Left lobe of liver (tissue), 2 donors: ENCODE data around the gene MPST. TPM values are rescaled to one million over a fixed set of nuclear protein-coding genes. Genes with fewer than 3 reads are reported as not detected.

Experiments used
- ATAC-seq: fragments of 200-7000 bp; cut with Tn5 transposase; one replicate; pipeline ENCODE4 v1.9.1; 2020; ENCODE audit warnings: mild to moderate bottlenecking, moderate library complexity
- DNase-seq: peaks from one replicate; pipeline ENCODE4 v3.0.0-alpha.2; 2020; ENCODE audit warnings: low spot score
- total RNA-seq: library from RNA; stranded (reverse); gene quantifications from one replicate; pipeline ENCODE4 v1.2.1, GENCODE V29; 2021
- donor health status: DM: no; HTN: no; CAD: no; lungs with moderate emphysema.
- donor health status: DM: no; HTN: yes; CAD: no.

MPST gene
- total RNA-seq, 1 donor from 2014 or later: 247 TPM

DNA sequence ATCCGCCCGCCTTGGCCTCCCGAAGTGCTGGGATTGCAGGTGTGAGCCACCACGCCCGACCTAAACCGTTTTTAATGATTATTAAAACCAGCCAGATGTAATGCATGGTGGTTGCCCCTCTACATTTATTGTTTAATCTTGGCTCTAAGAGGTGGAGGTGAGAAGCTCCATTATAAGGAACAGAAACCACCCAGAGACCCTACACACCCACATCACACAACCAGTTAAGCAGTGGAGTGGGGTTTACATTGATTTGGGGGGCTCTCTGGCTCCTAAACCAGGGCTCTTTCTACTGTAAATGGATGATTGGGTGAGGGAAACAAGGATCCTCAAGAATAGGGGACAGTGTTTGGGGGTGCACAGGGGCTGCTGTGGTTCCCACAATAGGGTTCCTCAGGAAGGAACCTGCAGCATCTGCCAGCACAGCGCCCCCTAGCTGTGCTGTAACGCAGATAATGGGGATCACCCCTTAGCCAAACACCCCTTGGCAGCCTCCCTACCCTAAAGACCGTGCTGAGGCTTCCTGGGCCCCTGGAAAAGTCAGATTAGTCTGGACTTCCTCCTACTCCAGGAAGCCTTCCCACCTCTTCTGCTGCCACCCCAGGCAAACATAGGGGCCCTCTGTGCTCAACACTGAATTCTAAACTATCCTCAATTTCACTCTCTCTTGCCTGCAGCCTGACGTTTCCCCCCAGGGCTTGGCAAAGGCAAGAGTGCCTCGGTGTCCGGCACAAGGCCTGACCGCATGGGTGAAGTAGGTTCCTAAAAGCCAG lies 2.4 kb downstream of the MPST start:
- no peak for ATAC-seq
- DNase-seq: no peak

DNA sequence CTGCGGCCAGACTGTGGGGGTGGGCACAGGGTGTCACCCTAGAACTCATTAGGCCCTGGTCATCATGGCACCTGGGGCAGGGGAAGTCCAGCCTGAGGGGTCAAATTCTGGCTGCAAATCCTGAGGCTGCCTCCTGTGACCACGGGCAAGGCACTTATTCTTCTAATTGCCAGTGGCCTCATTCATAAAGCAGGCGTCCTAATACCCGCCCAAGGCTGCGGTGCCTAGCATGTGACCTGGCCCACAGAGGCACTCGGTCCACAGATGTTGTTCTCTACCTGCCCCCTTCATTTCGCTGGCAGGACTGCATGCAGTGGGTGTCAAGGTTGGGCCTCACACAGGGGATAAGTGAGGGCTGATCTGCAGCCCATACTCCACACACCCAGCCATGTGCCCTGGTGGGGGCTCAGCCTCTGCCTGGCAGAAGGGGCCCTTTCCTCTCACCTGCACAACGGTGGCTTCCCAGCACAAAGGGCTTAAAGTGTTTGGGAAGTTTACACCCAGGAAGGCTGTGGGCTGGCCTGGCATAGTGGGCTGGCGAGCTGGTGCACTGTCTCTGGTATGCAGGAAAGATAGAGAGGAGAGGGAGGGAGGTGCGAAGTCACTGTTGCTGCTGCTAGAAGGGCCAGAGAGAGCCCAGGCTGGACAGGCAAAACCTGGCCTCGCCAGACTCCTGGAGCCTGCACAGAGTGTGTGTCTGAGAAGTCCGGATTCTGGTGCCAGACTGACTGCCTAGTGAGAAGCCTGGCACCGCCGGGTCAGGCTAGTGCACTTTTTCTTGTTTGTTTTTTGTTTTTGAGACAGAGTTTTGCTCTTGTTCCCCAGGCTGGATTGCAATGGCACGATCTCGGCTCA lies 3.2 kb downstream of the MPST start:
- DNase-seq (peak; percentile 77), ATAC-seq (peak; percentile 38)

DNA sequence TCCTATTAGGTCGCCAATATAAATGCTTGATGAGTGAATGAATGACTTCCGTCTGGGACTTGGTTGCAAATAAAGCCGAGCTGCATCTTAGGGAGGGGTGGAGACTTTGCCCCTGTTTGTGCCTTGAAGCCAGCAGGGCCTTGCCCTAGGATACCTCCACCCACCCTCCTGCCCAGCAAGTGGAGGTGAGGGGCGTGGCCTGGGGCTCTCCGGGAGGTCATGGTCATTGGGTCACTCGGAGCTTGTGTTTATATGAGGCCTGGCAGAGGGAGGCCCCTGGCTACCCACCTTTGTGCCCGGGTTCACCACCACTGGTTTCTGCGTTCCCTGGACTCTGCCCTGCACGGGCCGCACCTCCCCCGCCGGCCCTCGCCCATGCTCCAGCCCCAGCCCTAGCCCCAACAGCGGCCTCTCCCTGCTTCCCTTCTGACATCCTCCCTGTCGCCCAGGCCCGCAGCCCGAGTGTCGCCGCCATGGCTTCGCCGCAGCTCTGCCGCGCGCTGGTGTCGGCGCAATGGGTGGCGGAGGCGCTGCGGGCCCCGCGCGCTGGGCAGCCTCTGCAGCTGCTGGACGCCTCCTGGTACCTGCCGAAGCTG lies 4.3 kb downstream of the MPST start:
- peak; percentile 68 for ATAC-seq
- peak; percentile 97 for DNase-seq

DNA sequence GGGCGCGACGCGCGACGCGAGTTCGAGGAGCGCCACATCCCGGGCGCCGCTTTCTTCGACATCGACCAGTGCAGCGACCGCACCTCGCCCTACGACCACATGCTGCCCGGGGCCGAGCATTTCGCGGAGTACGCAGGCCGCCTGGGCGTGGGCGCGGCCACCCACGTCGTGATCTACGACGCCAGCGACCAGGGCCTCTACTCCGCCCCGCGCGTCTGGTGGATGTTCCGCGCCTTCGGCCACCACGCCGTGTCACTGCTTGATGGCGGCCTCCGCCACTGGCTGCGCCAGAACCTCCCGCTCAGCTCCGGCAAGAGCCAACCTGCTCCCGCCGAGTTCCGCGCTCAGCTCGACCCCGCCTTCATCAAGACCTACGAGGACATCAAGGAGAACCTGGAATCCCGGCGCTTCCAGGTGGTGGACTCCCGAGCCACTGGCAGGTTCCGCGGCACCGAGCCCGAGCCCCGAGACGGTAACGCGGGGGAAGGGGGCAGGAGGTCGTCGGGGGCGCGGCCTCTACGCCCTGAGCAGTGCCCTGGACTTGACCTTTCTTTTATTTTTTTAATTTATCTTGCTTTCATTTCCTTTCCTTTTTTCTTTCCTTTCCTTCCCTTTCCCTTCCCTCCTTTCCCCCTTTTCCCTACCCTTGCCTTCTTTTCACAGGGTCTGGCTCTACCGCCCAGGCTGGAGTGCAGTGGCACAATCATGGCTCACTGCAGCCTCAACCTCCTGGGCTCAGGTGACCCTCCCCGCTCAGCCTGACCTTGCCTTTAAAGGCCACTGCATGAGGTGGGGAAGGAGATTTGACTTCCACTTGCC lies 5.0 kb downstream of the MPST start:
- DNase-seq: peak; percentile 76
- ATAC-seq: peak; percentile 36

GRCh38 chr22:37025500-37026070 lies 6.0 kb downstream of the MPST start:
- no peak for ATAC-seq
- DNase-seq: no peak

GRCh38 chr22:37026325-37026724 lies 6.8 kb downstream of the MPST start:
- ATAC-seq (no peak), DNase-seq (no peak)

DNA sequence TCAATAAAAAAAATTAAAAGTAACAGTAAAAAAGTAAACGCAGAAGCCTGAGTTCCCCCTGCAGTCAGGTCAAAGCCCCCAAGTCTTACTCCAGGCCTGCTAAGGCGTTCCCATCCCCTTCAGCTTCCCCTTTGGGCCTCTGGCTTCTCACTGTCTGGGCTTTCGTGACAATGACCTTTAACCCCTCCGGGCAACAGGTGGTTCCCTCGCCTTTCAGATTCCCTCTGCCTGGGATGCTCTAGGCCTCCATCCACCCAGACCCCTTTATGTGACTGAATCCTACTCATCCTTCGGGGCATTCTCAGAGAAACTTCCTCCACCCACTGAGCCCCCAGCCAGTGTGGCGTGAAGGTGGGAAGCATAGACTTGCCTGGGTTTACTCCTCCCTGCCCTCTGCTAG lies 8.0 kb downstream of the MPST start:
- no peak for ATAC-seq
- no peak for DNase-seq

DNA sequence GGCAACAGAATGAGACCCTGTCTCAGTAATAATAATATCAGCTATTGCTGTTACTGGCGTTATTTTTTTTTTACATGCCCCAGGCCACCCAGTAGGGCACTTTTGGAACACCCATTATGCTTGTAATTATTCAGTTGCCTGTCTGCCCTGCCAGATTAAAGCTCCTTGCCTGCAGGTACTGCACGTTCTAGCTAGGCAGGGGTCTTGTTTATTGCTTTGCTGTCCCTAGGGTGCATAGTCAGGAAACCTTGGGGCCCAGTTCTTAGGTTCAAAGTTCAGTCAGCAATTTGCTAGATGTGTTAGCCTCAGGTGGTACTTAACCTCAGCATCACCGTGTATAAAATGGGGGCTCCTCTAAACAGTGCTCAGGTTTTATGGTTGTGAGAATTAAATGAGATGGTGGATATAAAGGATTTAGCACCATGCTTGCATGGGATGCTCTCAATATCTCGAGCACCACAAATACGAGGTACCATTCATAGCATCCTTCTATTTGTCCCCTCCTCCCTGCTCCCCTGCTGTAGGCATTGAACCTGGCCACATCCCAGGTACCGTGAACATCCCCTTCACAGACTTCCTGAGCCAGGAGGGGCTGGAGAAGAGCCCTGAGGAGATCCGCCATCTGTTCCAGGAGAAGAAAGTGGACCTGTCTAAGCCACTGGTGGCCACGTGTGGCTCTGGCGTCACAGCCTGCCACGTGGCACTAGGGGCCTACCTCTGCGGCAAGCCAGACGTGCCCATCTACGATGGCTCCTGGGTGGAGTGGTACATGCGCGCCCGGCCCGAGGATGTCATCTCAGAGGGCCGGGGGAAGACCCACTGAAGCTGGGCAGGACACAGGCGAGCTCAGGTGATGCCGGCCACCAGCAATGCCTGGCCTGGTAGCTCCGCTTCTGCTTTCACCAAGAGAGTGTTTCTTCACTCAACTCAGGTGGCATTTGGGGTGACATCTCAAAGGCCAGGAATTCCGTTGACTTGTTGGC lies 9.4 kb downstream of the MPST start:
- DNase-seq: peak; percentile 47
- ATAC-seq: no peak

GRCh38 chr22:37030560-37031281 lies 11.2 kb downstream of the MPST start:
- DNase-seq: peak; percentile 47
- no peak for ATAC-seq

DNA sequence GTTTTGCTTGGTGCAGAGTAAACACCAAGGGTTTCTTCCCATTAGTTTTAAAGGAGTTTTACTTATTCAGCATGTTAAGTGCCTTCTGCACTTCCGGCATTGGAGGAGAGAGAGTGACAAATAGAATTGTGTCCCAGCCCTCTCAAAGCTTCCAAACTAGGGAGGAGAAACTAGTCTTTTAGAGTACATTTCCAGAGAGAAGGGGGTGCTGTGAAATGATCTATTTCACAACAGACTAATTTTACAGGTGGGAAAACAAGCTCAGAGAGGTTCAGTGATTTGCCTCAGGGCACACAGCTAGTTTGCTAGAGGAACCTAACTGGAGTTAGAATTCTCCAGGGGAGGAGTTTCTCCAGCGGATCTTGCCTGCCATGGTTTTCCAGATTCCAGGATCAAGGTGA lies 12.6 kb downstream of the MPST start:
- no peak for DNase-seq
- peak; percentile 4 for ATAC-seq

- ATAC-seq (peak; percentile 70), DNase-seq (peak; percentile 95)
These were observed 13.3 kb downstream of the MPST start for GRCh38 chr22:37032535-37033460.

DNA sequence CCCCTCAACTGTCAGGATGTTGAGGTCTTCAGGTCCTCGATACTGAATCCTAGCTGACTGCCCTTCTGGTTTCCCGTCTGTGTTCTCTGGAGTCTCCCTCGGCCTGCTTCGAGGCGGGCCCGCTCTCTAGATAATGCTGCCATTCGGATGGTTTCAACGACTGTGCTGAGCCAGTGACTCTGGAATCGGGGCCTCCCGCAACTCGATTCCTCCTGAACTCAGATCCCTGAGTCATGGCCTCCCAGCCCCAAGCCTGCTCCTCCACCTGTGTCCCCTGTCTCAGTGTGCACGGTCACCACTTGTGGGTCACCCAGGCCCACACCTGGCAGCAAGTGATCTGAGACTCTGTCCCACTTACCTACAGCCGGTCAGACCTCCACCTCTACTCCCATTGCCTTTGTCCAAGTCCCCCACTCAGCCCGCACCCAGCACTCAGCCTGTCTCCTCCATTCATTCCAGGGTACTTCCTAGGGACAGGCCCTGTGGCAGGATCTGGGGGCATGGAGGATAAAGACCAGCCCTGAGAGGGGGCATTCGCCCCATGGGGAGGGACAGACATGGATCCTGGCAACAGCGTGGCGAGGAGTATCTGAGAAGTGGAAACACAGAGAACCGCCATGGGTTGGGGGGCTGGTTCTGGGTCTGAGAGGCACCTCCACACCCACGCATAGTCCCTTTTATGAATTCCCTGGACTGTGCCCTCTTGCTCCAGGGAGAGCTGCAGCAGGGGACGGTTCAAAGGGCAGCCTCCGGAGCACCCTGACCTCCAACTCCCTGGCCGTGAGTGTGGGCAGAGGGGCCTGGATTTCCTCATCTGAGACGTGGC lies 14.3 kb downstream of the MPST start:
- DNase-seq (peak; percentile 90), ATAC-seq (peak; percentile 62)

- DNase-seq (no peak), ATAC-seq (no peak)
These were observed 17.3 kb downstream of the MPST start for GRCh38 chr22:37036655-37037377.

GRCh38 chr22:37037669-37038068 lies 18.1 kb downstream of the MPST start:
- no peak for ATAC-seq
- no peak for DNase-seq

DNA sequence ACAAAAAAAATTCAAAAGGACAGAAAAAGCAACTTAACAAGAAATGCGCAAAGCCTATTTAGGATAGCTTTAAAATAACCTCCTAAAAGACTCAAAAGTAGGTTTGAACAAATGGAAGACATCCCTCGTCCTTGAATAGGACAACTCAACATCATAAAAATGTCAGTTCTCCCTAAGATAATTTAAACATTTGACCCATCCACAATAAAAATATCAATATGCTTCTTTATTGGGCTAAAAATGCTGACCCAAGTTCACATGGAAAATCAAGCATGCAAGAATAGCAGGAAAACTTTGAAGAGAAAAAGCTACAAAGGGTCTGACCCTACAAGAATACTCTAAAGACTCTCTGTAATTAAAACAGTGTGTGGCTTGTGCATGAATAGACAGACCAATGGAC lies 19.9 kb downstream of the MPST start:
- ATAC-seq: no peak

GRCh38 chr22:37043209-37043827 lies 23.8 kb downstream of the MPST start:
- no peak for DNase-seq
- no peak for ATAC-seq

More for the DNA sequence above, 19.9 kb downstream of the MPST start:
- no peak for DNase-seq
